Activated CD8-positive, alpha-beta memory T cell treated with anti-CD3 and anti-CD28 coated beads, Interleukin-2, amount 50 U/mL, for 24 hours (primary cell): ENCODE results near the gene SERPINA9.
"Not testable (repeated sequence)": the region's sequence is repeated elsewhere in the genome, so short reads cannot be mapped to it uniquely, and the experiment has no call there.

Source experiments
- DNase-seq: peaks from one replicate; pipeline ENCODE4 v3.0.0-alpha.2; 2020; ENCODE audit errors: extremely low read depth

SERPINA9 gene

GRCh38 chr14:94427016-94427613, 48.9 kb downstream of the SERPINA9 start:
- DNase-seq, result no peak

- no peak for DNase-seq
Measured at GRCh38 chr14:94426526-94426925, 49.5 kb downstream of the SERPINA9 start.

- no peak for DNase-seq
Measured at GRCh38 chr14:94424371-94424770, 51.6 kb downstream of the SERPINA9 start.

GRCh38 chr14:94423453-94424056, 52.4 kb downstream of the SERPINA9 start:
- DNase-seq, result peak; percentile 2

- DNase-seq, result no peak
Measured at GRCh38 chr14:94421316-94421715, 54.7 kb downstream of the SERPINA9 start.

- DNase-seq, result not testable (repeated sequence)
Measured at GRCh38 chr14:94417497-94418205, 58.3 kb downstream of the SERPINA9 start.
